ENCODE measurements around the gene SLC35E3. TPM values are rescaled to one million over a fixed set of nuclear protein-coding genes. Genes with fewer than 3 reads are reported as not detected.

The SLC35E3 gene
- total and polyA plus RNA-seq, 2 of the 13 experiments (the other 11 are each of a cell fraction or from before 2014, with no cell fraction given): 13.0 to 22.1 TPM

DNA sequence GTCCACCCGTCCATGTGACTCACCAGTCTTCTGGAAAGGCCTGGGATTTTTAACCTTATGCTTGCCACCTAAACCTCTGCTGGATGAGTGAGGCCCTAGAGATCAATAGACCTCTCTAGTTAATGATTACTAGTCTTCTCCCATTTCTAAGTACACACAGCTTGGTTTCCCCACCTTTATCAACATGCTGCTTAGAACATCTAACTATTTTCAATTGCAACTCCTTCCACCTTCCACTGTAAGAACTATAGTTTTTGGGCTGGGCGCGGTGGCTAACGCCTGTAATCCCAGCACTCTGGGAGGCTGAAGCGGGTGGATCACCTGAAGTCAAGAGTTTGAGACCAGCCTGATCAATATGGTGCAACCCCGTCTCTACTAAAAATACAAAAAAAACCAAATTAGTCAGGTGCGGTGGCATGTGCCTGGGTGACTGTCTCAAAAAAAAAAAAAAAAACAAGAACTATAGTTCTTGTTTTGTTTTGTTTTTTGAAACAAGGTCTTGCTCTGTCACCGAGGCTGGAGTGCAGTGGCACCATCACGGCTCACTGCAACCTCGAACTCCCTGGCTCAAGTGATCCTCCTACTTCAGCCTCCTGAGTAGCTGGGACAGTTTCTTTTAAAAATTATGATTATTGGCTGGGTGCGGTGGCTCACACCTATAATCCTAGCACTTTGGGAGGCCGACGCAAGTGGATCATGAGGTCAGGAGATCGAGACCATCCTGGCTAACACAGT lies 43.3 kb downstream of the SLC35E3 start (continued):
- no peak for TF ChIP-seq SRSF4 (IDR thresholded peaks at IDR 0.05; ENCODE audit: low read depth, low read length, poor library complexity, severe bottlenecking)
- no peak for TF ChIP-seq TEAD2 (CRISPR knock-in tag; IDR thresholded peaks at IDR 0.05)
- TF ChIP-seq STAT5B (CRISPR knock-in tag; IDR thresholded peaks at IDR 0.05): no peak
- TF ChIP-seq NFE2L2 (IDR thresholded peaks at IDR 0.05; ENCODE audit: low read length): no peak
- TF ChIP-seq SKI (IDR thresholded peaks at IDR 0.05; ENCODE audit: partially characterized antibody): no peak
- no peak for TF ChIP-seq ZNF441 (CRISPR knock-in tag; IDR thresholded peaks at IDR 0.05; ENCODE audit: borderline replicate concordance)
- TF ChIP-seq ZNF563 (CRISPR knock-in tag; IDR thresholded peaks at IDR 0.05): no peak
- TF ChIP-seq, protein P1, sequence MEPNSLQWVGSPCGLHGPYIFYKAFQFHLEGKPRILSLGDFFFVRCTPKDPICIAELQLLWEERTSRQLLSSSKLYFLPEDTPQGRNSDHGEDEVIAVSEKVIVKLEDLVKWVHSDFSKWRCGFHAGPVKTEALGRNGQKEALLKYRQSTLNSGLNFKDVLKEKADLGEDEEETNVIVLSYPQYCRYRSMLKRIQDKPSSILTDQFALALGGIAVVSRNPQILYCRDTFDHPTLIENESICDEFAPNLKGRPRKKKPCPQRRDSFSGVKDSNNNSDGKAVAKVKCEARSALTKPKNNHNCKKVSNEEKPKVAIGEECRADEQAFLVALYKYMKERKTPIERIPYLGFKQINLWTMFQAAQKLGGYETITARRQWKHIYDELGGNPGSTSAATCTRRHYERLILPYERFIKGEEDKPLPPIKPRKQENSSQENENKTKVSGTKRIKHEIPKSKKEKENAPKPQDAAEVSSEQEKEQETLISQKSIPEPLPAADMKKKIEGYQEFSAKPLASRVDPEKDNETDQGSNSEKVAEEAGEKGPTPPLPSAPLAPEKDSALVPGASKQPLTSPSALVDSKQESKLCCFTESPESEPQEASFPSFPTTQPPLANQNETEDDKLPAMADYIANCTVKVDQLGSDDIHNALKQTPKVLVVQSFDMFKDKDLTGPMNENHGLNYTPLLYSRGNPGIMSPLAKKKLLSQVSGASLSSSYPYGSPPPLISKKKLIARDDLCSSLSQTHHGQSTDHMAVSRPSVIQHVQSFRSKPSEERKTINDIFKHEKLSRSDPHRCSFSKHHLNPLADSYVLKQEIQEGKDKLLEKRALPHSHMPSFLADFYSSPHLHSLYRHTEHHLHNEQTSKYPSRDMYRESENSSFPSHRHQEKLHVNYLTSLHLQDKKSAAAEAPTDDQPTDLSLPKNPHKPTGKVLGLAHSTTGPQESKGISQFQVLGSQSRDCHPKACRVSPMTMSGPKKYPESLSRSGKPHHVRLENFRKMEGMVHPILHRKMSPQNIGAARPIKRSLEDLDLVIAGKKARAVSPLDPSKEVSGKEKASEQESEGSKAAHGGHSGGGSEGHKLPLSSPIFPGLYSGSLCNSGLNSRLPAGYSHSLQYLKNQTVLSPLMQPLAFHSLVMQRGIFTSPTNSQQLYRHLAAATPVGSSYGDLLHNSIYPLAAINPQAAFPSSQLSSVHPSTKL (CRISPR knock-in tag; IDR thresholded peaks at IDR 0.05): peak; percentile 74
- no peak for TF ChIP-seq ADNP (CRISPR knock-in tag; IDR thresholded peaks at IDR 0.05)
- TF ChIP-seq, protein P2, sequence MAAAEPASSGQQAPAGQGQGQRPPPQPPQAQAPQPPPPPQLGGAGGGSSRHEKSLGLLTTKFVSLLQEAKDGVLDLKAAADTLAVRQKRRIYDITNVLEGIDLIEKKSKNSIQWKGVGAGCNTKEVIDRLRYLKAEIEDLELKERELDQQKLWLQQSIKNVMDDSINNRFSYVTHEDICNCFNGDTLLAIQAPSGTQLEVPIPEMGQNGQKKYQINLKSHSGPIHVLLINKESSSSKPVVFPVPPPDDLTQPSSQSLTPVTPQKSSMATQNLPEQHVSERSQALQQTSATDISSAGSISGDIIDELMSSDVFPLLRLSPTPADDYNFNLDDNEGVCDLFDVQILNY (CRISPR knock-in tag; conservative IDR thresholded peaks at IDR 0.05): no peak
- TF ChIP-seq, protein P3, sequence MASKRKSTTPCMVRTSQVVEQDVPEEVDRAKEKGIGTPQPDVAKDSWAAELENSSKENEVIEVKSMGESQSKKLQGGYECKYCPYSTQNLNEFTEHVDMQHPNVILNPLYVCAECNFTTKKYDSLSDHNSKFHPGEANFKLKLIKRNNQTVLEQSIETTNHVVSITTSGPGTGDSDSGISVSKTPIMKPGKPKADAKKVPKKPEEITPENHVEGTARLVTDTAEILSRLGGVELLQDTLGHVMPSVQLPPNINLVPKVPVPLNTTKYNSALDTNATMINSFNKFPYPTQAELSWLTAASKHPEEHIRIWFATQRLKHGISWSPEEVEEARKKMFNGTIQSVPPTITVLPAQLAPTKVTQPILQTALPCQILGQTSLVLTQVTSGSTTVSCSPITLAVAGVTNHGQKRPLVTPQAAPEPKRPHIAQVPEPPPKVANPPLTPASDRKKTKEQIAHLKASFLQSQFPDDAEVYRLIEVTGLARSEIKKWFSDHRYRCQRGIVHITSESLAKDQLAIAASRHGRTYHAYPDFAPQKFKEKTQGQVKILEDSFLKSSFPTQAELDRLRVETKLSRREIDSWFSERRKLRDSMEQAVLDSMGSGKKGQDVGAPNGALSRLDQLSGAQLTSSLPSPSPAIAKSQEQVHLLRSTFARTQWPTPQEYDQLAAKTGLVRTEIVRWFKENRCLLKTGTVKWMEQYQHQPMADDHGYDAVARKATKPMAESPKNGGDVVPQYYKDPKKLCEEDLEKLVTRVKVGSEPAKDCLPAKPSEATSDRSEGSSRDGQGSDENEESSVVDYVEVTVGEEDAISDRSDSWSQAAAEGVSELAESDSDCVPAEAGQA (IDR thresholded peaks at IDR 0.05; ENCODE audit: low read depth): no peak
- TF ChIP-seq, protein P3 (CRISPR knock-in tag; IDR thresholded peaks at IDR 0.05; ENCODE audit: borderline replicate concordance): no peak
- TF ChIP-seq, protein P4, sequence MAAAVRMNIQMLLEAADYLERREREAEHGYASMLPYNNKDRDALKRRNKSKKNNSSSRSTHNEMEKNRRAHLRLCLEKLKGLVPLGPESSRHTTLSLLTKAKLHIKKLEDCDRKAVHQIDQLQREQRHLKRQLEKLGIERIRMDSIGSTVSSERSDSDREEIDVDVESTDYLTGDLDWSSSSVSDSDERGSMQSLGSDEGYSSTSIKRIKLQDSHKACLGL (CRISPR knock-in tag; IDR thresholded peaks at IDR 0.05): no peak
- no peak for TF ChIP-seq RFX1 (IDR thresholded peaks at IDR 0.05)
- no peak for TF ChIP-seq SP4 (CRISPR knock-in tag; IDR thresholded peaks at IDR 0.05)
- TF ChIP-seq ZNF780A (CRISPR knock-in tag; IDR thresholded peaks at IDR 0.05): no peak
- TF ChIP-seq CREB1 (IDR thresholded peaks at IDR 0.05): no peak
- peak; percentile 64 for TF ChIP-seq CREB1 (CRISPR knock-in tag; IDR thresholded peaks at IDR 0.05)
- peak; percentile 74 for TF ChIP-seq POLR2AphosphoS5 (IDR thresholded peaks at IDR 0.05; ENCODE audit: low read depth, low read length)
- TF ChIP-seq ZNF432 (CRISPR knock-in tag; IDR thresholded peaks at IDR 0.05; ENCODE audit: borderline replicate concordance): no peak

Data from HepG2 (cell line).